Measurements from ENCODE around the gene IFT74.
"Not testable (repeated sequence)": the region's sequence is repeated elsewhere in the genome, so short reads cannot be mapped to it uniquely, and the experiment has no call there.

DNA sequence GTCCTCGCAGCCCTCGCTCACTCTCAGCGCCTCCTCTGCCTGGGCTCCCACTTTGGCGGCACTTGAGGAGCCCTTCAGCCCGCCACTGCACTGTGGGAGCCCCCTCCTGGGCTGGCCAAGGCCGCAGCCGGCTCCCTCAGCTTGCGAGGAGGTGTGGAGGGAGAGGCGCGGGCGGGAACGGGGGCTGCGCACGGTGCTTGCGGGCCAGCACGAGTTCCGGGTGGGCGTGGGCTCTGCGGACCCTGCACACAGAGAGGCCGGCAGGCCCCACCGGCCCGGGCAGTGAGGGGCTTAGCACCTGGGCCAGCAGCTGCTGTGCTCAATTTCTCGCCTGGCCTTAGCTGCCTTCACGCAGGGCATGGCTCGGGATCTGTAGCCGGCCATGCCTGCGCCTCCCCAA is 136.3 kb downstream of the IFT74 start:
- TF ChIP-seq CTCF, POLR2AphosphoS5, POLR2A (IDR thresholded peaks at IDR 0.05): not testable (repeated sequence)
